ENCODE measurements around the gene PRDM9.

GRCh38 chr5:23457780-23458179, 49.6 kb upstream of the PRDM9 start:
- TF ChIP-seq CTCF (IDR thresholded peaks at IDR 0.05), result no peak
- no peak for TF ChIP-seq TCF7L2 (IDR thresholded peaks at IDR 0.05; ENCODE audit: low read depth, low read length)
- no peak for TF ChIP-seq POLR2AphosphoS5 (IDR thresholded peaks at IDR 0.05; ENCODE audit: low read depth, low read length)
